A549 treated with ZK216348 at 1 μM for 4 hours (cell line): ENCODE data around the gene CPT1A. TPM values are rescaled to one million over a fixed set of nuclear protein-coding genes. Genes with fewer than 3 reads are reported as not detected.

Source experiments
- total RNA-seq: library from RNA; stranded (reverse); fragments of 200-300 nt; extraction: Qiagen RNA extraction; gene quantifications from 5 replicates; pipeline ENCODE4 v1.2.3, GENCODE V29; 2022; ENCODE audit warnings: low read depth

Gene CPT1A
- total RNA-seq: 26.9 to 34.0 TPM (median 30.6 TPM) in 5 replicates

GRCh38 chr11:68841718-68842426 is at the start of gene CPT1A:
Gene CPT1A, minus strand, starts transcription at chr11:68841916. Its CDS starts 26,442 bp downstream, at chr11:68815474.

GRCh38 chr11:68751331-68751856 is 90.3 kb downstream of the CPT1A start, which contains the start of gene TESMIN:
Gene TESMIN, minus strand, starts transcription at chr11:68751520. Its CDS starts 860 bp downstream, at chr11:68750660.

Other genes starting within 250 kb of the CPT1A start
- gene GAL, start 157.4 kb downstream of the CPT1A start, total RNA-seq: 11.6 to 21.0 TPM (median 18.7 TPM) in 5 replicates
- gene TESMIN, start 90.4 kb downstream of the CPT1A start, total RNA-seq: 2.8 to 7.3 TPM (median 5.1 TPM) in 5 replicates
- 108 to 148 TPM (median 131 TPM) in 5 replicates for gene MRPL21, start 61.9 kb upstream of the CPT1A start, total RNA-seq
- gene IGHMBP2, start 62.0 kb upstream of the CPT1A start, total RNA-seq: 15.2 to 17.2 TPM (median 15.5 TPM) in 5 replicates
- gene MRGPRD, start 139.1 kb upstream of the CPT1A start, total RNA-seq: not detected in 5 replicates
- 0.06 to 0.09 TPM in 2 of 5 replicates, not detected in the others for gene MRGPRF, start 171.3 kb upstream of the CPT1A start, total RNA-seq
- 8.1 to 15.0 TPM (median 12.8 TPM) in 5 replicates for gene TPCN2, start 207.0 kb upstream of the CPT1A start, total RNA-seq